Left ventricle myocardium inferior (tissue), 1 donor: ENCODE results near the gene TNIK. TPM values are rescaled to one million over a fixed set of nuclear protein-coding genes. Genes with fewer than 3 reads are reported as not detected.
"Not testable (repeated sequence)": the region's sequence is repeated elsewhere in the genome, so short reads cannot be mapped to it uniquely, and the experiment has no call there.

Experiments
- DNase-seq: peaks from one replicate; pipeline ENCODE4 v3.0.0-alpha.2; 2020
- H3K27ac ChIP-seq: fragments of 200-600 bp; replicated peaks from 2 replicates; pipeline ENCODE4 v1.8.0; 2021
- H3K27me3 ChIP-seq: fragments of 200-600 bp; 2 replicates; pipeline ENCODE4 v1.8.0; 2021; ENCODE audit warnings: low read depth
- H3K36me3 ChIP-seq: fragments of 200-600 bp; 2 replicates; pipeline ENCODE4 v1.8.0; 2021
- H3K4me1 ChIP-seq: fragments of 200-600 bp; 2 replicates; pipeline ENCODE4 v1.8.0; 2021
- H3K4me3 ChIP-seq: fragments of 200-600 bp; 2 replicates; pipeline ENCODE4 v1.8.0; 2021; ENCODE audit warnings: mild to moderate bottlenecking, moderate library complexity
- H3K9me3 ChIP-seq: fragments of 200-600 bp; replicated peaks from 2 replicates; pipeline ENCODE4 v1.8.0; 2021
- intact Hi-C: fragments of 100-400 bp; cut with micrococcal nuclease; formaldehyde crosslinking; loops from one replicate; pipeline ENCODE4 v1.11.0; 2022
- total RNA-seq: library from RNA; stranded (reverse); fragmentation: NEBNext Ultra II Directional; extraction: Animal tissue kit (Norgen Biotek cat#: 25700); gene quantifications from one replicate; pipeline ENCODE4 v1.2.1, GENCODE V29; 2021
- TF ChIP-seq, protein P1 (sequence below): fragments of 200-600 bp; IDR thresholded peaks from 2 replicates; pipeline ENCODE4 v1.8.0; 2021; ENCODE audit warnings: antibody characterized with exemption, mild to moderate bottlenecking, borderline replicate concordance
- donor health status: DM: no; HTN: yes; CAD: no; lungs with severe emphysema.

TNIK gene
- total RNA-seq, 1 donor from 2014 or later, result 28.6 TPM

DNA sequence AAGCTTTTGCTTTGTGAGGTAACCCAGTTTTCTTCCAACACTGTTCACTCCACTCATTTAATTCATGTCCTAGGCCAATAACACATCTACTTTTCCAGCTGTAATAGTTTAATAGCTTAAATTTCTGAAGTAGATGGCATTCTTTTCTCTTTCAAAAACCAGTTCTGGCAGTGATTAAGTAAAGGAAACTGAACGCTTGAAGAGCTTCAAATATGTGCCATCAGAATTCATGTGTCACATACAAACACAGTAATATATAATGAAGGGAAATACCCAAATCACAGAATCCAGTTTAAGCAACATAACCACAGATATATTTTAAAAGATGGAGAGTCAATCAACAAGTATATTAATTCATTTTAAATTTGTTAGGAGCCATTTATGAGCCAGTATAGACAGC lies 91.0 kb downstream of the TNIK start:
- Histone ChIP-seq H3K27me3 (no peaks in the 10 kb centered on the region), H3K36me3 (no peaks in the 10 kb centered on the region), H3K4me3 (no peak overlapping the region), H3K4me1 (peaks cover 42% of the 10 kb centered on the region), H3K27ac (no peak overlapping the region), H3K9me3 (no peaks in the 10 kb centered on the region)
- intact Hi-C loops, result no loop called here
- TF ChIP-seq, protein P1, sequence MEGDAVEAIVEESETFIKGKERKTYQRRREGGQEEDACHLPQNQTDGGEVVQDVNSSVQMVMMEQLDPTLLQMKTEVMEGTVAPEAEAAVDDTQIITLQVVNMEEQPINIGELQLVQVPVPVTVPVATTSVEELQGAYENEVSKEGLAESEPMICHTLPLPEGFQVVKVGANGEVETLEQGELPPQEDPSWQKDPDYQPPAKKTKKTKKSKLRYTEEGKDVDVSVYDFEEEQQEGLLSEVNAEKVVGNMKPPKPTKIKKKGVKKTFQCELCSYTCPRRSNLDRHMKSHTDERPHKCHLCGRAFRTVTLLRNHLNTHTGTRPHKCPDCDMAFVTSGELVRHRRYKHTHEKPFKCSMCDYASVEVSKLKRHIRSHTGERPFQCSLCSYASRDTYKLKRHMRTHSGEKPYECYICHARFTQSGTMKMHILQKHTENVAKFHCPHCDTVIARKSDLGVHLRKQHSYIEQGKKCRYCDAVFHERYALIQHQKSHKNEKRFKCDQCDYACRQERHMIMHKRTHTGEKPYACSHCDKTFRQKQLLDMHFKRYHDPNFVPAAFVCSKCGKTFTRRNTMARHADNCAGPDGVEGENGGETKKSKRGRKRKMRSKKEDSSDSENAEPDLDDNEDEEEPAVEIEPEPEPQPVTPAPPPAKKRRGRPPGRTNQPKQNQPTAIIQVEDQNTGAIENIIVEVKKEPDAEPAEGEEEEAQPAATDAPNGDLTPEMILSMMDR, result no peak
- no peak for DNase-seq

DNA sequence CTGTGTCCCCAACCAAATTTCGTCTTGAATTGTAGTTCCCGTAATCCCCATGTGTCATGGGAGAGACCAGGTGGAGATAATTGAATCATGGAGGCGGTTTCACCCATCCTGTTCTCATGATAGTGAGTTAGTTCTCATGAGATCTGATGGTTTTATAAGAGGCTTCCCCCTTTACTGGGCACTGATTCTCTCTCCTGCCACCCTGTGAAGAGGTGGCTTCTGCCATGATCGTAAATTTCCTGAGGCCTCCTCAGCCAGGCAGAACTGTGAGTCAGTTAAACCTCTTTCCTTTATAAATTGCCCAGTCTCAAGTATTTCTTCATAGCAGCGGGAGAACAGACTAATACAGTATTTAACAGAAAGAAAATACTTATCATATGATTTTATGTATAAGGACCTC lies 93.5 kb downstream of the TNIK start:
- intact Hi-C loops, H3K27me3 ChIP-seq, H3K27ac ChIP-seq, H3K36me3 ChIP-seq, H3K4me3 ChIP-seq, H3K9me3 ChIP-seq, DNase-seq: not testable (repeated sequence)
- peaks cover 44% of the 10 kb centered on the region for H3K4me1 ChIP-seq

DNA sequence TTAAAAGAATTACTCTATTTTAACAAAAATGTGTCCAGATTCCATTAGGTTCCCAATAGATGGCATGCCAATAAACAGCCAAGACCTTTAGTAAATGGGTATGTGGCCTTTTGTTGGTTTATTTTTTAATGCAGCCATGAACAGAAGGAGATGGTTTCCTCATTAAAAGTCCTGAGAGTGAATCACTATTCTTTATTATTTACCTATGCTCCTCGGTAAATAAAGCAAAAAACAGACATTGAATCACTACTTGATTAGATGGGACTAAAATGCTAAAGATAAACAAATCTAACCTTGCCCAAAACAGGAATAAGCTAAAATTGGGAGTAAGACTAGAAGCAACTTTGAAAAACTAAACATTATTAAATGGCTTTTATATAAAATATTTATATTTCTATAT lies 94.2 kb downstream of the TNIK start:
- TF ChIP-seq, protein P1, result no peak

DNA sequence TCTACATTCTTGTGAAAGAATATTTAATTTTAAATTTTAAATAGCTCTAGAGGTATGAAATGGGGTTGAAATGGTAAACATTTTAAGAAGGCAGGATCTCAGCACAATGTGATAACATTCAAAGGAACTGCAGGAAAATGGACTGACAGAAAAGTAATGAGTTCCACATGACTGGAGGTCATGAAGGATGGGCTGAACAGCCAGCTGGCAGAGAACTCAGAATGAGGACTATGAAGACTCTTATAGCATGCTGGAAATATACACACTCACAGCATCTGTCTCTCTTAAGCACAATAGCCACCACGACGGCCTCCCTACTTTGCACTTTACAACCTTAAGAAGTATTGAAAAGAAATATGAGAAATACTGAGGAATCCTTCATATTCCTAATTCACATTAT lies 94.7 kb downstream of the TNIK start:
- Histone ChIP-seq H3K4me1 (peaks cover 35% of the 10 kb centered on the region), H3K27me3 (no peaks in the 10 kb centered on the region), H3K9me3 (no peaks in the 10 kb centered on the region), H3K27ac (no peak overlapping the region), H3K4me3 (no peak overlapping the region), H3K36me3 (no peaks in the 10 kb centered on the region)
- DNase-seq, result no peak
- TF ChIP-seq, protein P1, result no peak
- intact Hi-C loops, result no loop called here

More for the DNA sequence above, 94.2 kb downstream of the TNIK start:
- Histone ChIP-seq H3K27ac (no peak overlapping the region), H3K9me3 (no peaks in the 10 kb centered on the region), H3K4me1 (peaks cover 37% of the 10 kb centered on the region), H3K4me3 (no peak overlapping the region), H3K36me3 (no peaks in the 10 kb centered on the region), H3K27me3 (no peaks in the 10 kb centered on the region)
- intact Hi-C loops, result no loop called here
- no peak for DNase-seq

DNA sequence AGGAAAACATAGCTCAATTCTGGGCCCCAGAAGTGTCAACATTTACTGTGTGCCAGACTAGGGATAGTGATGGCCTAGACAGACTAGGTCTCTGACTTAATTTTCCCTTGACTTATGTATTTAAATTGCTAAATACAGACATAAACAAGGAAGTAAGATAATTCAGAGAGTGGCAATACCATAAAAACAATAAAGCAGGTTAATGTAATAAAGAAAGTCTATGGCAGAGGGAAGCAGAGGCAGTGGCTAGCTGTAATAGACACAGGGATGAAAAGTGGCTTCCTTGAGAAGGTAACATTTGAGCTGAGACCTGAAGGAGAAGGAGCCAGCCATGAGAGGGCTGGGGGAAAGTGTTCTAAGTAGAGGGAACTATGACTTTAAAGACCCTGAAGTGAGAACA lies 95.7 kb downstream of the TNIK start:
- H3K27ac ChIP-seq, result no peak overlapping the region
- no peaks in the 10 kb centered on the region for H3K27me3 ChIP-seq
- no peaks in the 10 kb centered on the region for H3K9me3 ChIP-seq
- TF ChIP-seq, protein P1, result no peak
- intact Hi-C loops, result no loop called here
- peaks cover 35% of the 10 kb centered on the region for H3K4me1 ChIP-seq
- no peak for DNase-seq
- H3K4me3 ChIP-seq, result no peak overlapping the region
- no peaks in the 10 kb centered on the region for H3K36me3 ChIP-seq

DNA sequence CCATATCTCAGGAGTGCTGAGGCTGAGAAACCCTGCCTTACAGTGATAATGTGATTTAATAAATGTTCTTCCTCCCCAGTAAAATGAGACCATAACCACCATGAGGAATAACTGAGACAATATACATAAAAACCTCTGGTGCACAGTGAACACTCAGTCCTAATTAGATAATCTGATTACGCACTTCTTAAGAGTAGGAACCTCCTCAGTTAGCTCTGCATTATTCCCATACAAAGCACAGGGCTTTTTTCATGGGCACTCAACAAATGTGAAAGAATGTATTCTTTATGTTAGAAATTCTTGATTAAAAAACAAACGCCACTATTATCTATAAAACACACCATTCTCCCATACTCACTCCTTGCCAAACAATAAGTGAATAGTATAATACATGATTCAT lies 97.0 kb downstream of the TNIK start:
- TF ChIP-seq, protein P1, result no peak
- intact Hi-C loops, result no loop called here
- DNase-seq, result no peak

More for the DNA sequence above, 97.0 kb downstream of the TNIK start:
- Histone ChIP-seq H3K36me3 (no peaks in the 10 kb centered on the region), H3K4me1 (peaks cover 39% of the 10 kb centered on the region), H3K27me3 (no peaks in the 10 kb centered on the region), H3K4me3 (no peak overlapping the region), H3K27ac (no peak overlapping the region), H3K9me3 (no peaks in the 10 kb centered on the region)
